GM12873 (cell line): ENCODE results near the gene LUC7L2.

Experiments
- CTCF ChIP-seq: IDR thresholded peaks from 2 replicates; pipeline ENCODE4 v1.5.1; 2012; ENCODE audit warnings: low read depth, mild to moderate bottlenecking, moderate library complexity, low read length, control low read depth; ENCODE audit not compliant: insufficient read depth; ENCODE audit errors: missing control alignments

The LUC7L2 gene

GRCh38 chr7:139446051-139446890 lies 86.6 kb downstream of the LUC7L2 start:
- no peak for TF ChIP-seq CTCF

GRCh38 chr7:139450851-139451250 lies 91.2 kb downstream of the LUC7L2 start:
- TF ChIP-seq CTCF = no peak

GRCh38 chr7:139451638-139452037 lies 91.9 kb downstream of the LUC7L2 start:
- TF ChIP-seq CTCF = no peak

- TF ChIP-seq CTCF = peak; percentile 38
Observed at GRCh38 chr7:139452958-139453672, 93.4 kb downstream of the LUC7L2 start.

- no peak for TF ChIP-seq CTCF
Observed at GRCh38 chr7:139453673-139454321, 94.1 kb downstream of the LUC7L2 start.

GRCh38 chr7:139455789-139456188 lies 96.1 kb downstream of the LUC7L2 start:
- no peak for TF ChIP-seq CTCF

- no peak for TF ChIP-seq CTCF
Observed at GRCh38 chr7:139456511-139456910, 96.8 kb downstream of the LUC7L2 start.
